Left ventricle myocardium inferior (tissue), 1 donor: ENCODE data around the gene SSNA1. TPM values are rescaled to one million over a fixed set of nuclear protein-coding genes. Genes with fewer than 3 reads are reported as not detected.

Experiments used
- DNase-seq: peaks from one replicate; pipeline ENCODE4 v3.0.0-alpha.2; 2020
- H3K27ac ChIP-seq: fragments of 200-600 bp; replicated peaks from 2 replicates; pipeline ENCODE4 v1.8.0; 2021
- H3K27me3 ChIP-seq: fragments of 200-600 bp; 2 replicates; pipeline ENCODE4 v1.8.0; 2021; ENCODE audit warnings: low read depth
- H3K36me3 ChIP-seq: fragments of 200-600 bp; 2 replicates; pipeline ENCODE4 v1.8.0; 2021
- H3K4me1 ChIP-seq: fragments of 200-600 bp; 2 replicates; pipeline ENCODE4 v1.8.0; 2021
- H3K4me3 ChIP-seq: fragments of 200-600 bp; 2 replicates; pipeline ENCODE4 v1.8.0; 2021; ENCODE audit warnings: mild to moderate bottlenecking, moderate library complexity
- H3K9me3 ChIP-seq: fragments of 200-600 bp; replicated peaks from 2 replicates; pipeline ENCODE4 v1.8.0; 2021
- CTCF ChIP-seq: fragments of 200-600 bp; IDR thresholded peaks from 2 replicates; pipeline ENCODE4 v1.8.0; 2021; ENCODE audit warnings: antibody characterized with exemption, mild to moderate bottlenecking, borderline replicate concordance
- intact Hi-C: fragments of 100-400 bp; cut with micrococcal nuclease; formaldehyde crosslinking; loops from one replicate; pipeline ENCODE4 v1.11.0; 2022
- long read RNA-seq: library from polyadenylated mRNA; unstranded; transcript quantifications from one replicate; pipeline ENCODE4 v2.0.0, GENCODE V29; 2021
- total RNA-seq: library from RNA; stranded (reverse); fragmentation: NEBNext Ultra II Directional; extraction: Animal tissue kit (Norgen Biotek cat#: 25700); gene quantifications from one replicate; pipeline ENCODE4 v1.2.1, GENCODE V29; 2021
- donor health status: DM: no; HTN: yes; CAD: no; lungs with severe emphysema.

The SSNA1 gene
- total RNA-seq = 72.3 TPM
- long read RNA-seq, transcript SSNA1-202 (2 exons, 1,170 nt) = major isoform, 63 of 114 reads
- long read RNA-seq, transcript SSNA1-201 (3 exons, 896 nt) = minor isoform, 38 of 114 reads
- long read RNA-seq, partial matches to known transcripts = 1 of 114 reads
- long read RNA-seq, other reads (novel, unspliced or antisense) = 9 of 114 reads

- peaks cover 57% of the 10 kb centered on the region for H3K36me3 ChIP-seq
- no peaks in the 10 kb centered on the region for H3K9me3 ChIP-seq
- intact Hi-C loops = no loop called here
- peak within 1 kb of the TSS; percentile 100 for H3K27ac ChIP-seq
- H3K27me3 ChIP-seq = no peaks in the 10 kb centered on the region
- peak; percentile 93 for DNase-seq
- TF ChIP-seq CTCF = no peak
- peaks cover 78% of the 10 kb centered on the region for H3K4me1 ChIP-seq
- peak within 1 kb of the TSS; percentile 100 for H3K4me3 ChIP-seq
Measured at GRCh38 chr9:137188490-137189296, at the start of gene SSNA1, which contains the start of gene ANAPC2. Gene SSNA1, plus strand, starts transcription at chr9:137188676. Its CDS starts 51 bp downstream, at chr9:137188727. Gene ANAPC2, minus strand, starts transcription at chr9:137188560. Its CDS starts 28 bp downstream, at chr9:137188532.

GRCh38 chr9:137138722-137139467 is 49.6 kb upstream of the SSNA1 start, which contains the start of gene GRIN1:
Gene GRIN1, plus strand, starts transcription at chr9:137139154. Its CDS starts 333 bp downstream, at chr9:137139487.
- H3K4me3 ChIP-seq = peak within 1 kb of the TSS; percentile 49
- intact Hi-C loops = no loop called here
- no peak for TF ChIP-seq CTCF

GRCh38 chr9:137139468-137140150 is 48.9 kb upstream of the SSNA1 start:
- Histone ChIP-seq H3K4me1 (peaks cover 10% of the 10 kb centered on the region), H3K4me3 (no peak overlapping the region), H3K27ac (no peak overlapping the region), H3K9me3 (no peaks in the 10 kb centered on the region), H3K36me3 (no peaks in the 10 kb centered on the region), H3K27me3 (peaks cover 100% of the 10 kb centered on the region)
- no peak for TF ChIP-seq CTCF
- intact Hi-C loops = no loop called here
- DNase-seq = no peak

More at GRCh38 chr9:137138722-137139467, 49.6 kb upstream of the SSNA1 start, which contains the start of gene GRIN1:
- Histone ChIP-seq H3K4me1 (peaks cover 10% of the 10 kb centered on the region), H3K9me3 (no peaks in the 10 kb centered on the region), H3K27ac (no peak within 1 kb of the TSS), H3K36me3 (no peaks in the 10 kb centered on the region), H3K27me3 (peaks cover 100% of the 10 kb centered on the region)
- DNase-seq = no peak

- no peak overlapping the region for H3K27ac ChIP-seq
Measured at GRCh38 chr9:137140151-137141012, 48.1 kb upstream of the SSNA1 start.

More at GRCh38 chr9:137140151-137141012, 48.1 kb upstream of the SSNA1 start:
- no peaks in the 10 kb centered on the region for H3K36me3 ChIP-seq
- intact Hi-C loops = no loop called here
- H3K4me3 ChIP-seq = no peak overlapping the region
- no peak for DNase-seq
- TF ChIP-seq CTCF = no peak
- peaks cover 10% of the 10 kb centered on the region for H3K4me1 ChIP-seq
- peaks cover 92% of the 10 kb centered on the region for H3K27me3 ChIP-seq
- no peaks in the 10 kb centered on the region for H3K9me3 ChIP-seq
